ENCODE results near the gene DOP1B.

DNA sequence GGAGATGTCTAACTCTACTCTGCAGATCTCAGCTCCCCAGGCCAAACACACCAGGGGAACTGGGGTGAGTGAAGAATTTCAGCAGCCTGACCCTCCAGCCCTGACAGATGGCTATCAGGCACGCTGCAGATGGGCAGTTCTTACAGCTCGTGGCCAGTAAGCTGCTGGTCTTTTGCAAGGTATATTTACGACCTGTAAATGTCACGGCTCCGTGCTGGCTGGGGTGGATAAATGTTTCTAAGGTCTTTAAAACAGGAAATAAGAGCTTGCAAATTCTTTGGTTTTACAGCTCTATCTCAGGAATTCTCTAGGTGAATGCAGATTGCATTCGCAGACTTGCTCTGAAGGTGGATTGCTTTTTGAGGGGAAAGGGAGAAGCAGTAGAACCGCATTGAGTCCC is 10.1 kb downstream of the DOP1B start:
- no peak for TF ChIP-seq POLR2AphosphoS5 (IDR thresholded peaks at IDR 0.05)
- TF ChIP-seq, protein P1, sequence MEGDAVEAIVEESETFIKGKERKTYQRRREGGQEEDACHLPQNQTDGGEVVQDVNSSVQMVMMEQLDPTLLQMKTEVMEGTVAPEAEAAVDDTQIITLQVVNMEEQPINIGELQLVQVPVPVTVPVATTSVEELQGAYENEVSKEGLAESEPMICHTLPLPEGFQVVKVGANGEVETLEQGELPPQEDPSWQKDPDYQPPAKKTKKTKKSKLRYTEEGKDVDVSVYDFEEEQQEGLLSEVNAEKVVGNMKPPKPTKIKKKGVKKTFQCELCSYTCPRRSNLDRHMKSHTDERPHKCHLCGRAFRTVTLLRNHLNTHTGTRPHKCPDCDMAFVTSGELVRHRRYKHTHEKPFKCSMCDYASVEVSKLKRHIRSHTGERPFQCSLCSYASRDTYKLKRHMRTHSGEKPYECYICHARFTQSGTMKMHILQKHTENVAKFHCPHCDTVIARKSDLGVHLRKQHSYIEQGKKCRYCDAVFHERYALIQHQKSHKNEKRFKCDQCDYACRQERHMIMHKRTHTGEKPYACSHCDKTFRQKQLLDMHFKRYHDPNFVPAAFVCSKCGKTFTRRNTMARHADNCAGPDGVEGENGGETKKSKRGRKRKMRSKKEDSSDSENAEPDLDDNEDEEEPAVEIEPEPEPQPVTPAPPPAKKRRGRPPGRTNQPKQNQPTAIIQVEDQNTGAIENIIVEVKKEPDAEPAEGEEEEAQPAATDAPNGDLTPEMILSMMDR (IDR thresholded peaks at IDR 0.05 in 8 of 11, conservative IDR thresholded peaks at IDR 0.05 in 3 of 11), result no peak

Measured in spleen (tissue), 7 donors.